NCI-H82 treated with DMSO at 0.1 percent for 48 hours (cell line): ENCODE measurements around the gene PLCG2.
A peak's percentile ranks its signal among the peaks of the same experiment; 100 is the strongest.
"Not testable (repeated sequence)": the region's sequence is repeated elsewhere in the genome, so short reads cannot be mapped to it uniquely, and the experiment has no call there.

ENCODE experiments used
- DNase-seq: peaks from one replicate; lab custom pipeline; 2025; ENCODE audit not compliant: unreplicated experiment; lab: John Stamatoyannopoulos, UW

Gene PLCG2

DNA sequence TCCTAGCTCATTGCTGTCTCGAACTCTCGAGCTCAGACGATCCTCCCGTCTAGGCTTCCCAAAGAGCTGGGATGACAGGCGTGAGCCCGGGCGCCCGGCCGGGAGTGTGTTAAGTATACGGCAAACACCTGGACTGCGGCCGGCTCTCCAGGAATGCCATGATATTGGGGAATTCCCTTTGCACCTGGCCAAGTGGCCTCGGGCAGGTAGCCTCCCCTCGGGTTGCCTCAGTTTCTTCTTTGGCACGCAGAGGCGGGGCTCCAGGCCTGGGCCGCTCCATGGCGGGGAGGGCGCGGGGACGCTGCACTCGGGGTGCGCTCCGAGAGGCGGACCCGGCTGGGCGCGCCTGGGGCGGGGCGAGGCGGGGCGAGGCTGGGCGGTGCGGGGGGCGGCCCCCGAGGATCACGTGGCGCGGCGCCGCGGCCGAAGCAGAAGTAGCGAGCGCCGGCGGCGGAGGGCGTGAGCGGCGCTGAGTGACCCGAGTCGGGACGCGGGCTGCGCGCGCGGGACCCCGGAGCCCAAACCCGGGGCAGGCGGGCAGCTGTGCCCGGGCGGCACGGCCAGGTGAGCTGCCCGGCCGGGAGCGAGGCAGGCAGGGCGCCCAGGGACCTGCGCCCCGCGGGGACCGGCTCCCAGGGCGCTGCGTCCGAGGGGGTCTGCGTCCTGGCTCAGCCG, at the start of gene PLCG2:
TSS of gene PLCG2 (plus strand) at position 431 of the 675 bp plus-strand sequence. CDS start 6,699 bp downstream, outside the sequence.
- DNase-seq: no peak

DNA sequence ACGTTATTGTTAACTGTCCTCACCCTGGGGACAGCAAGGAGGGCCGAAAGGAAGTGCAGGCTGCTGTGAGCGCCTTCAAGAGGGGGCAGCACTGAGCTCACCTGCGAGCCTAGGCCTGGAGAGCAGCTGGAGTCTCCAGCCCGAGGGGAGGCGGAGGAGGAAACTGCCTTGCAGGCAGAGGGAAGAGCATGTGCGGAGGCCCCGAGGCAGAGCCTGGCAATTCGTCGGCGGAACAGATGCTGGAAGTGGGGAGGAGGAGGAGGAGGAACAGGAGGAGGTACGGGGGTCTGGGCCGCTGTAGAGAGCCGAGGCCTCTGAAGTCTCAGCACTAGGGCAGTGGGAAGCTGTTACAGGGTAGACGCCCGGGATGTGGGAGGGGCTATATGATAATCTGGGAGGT, 49.6 kb upstream of the PLCG2 start:
- DNase-seq: no peak

DNA sequence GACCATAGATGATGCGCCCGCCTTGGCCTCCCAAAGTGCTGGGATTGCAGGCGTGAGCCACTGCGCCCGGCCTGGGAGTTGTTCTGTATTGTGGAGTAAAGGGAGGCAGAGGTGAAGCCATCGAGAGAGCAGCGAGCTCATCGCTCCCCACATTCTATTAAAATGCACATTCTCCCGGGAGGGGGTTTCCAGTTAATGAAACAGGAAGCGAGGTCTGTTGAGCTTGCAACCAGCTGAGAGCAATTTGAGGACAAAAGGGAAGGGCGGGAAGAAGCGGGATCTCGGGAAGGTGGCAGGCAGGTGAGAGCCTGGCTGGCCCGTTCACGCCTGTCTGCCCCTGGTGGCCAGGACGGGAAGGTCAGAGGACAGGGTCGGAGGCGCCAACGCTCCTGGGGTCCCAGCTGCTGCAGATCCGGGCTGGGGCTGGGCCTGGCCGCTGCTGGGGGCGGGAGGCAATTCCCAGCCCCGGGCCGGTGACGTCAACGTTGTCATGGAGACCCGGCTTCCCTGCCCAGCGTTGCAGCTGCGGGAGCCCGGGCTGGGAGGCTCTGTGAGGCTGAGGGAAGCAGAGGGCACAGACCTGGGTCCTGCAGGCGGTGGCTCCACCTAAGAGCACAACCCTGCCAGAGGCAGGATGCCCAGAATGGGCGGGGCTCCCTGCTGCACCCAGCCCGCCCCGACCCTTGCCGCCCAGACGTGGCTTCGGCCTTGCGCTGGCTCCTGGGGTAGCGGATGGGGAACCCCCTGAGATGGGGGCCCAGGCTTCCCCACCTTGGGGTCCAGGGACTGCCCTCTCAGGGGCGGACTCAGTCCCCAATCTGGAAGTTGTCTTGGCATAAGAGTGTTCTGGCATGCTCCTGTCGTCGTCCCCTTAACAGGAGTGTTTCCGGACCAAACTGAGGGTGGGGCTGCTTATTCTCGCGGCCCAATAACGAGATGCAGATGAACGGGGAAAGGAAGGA, 48.7 kb upstream of the PLCG2 start:
- DNase-seq: peak; percentile 29

DNA sequence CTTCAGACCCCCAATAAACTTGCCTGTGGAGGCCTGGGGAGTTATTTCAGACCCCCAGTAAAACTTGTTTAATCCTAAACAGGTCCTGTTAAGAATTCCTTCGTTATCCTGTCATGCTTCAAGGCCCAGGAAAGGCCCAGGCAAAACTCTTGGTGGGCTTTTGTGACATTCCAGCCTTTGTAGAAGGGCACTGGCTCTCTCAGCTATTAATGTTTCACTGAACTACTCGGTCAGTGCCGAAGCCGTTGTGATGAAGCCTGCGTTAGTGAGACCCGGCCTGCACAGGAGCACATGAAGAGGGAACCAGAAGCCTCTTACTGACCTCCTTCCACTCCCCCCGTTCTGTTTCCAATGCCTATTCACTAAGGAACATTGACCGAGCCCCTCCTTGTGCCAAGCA, 47.4 kb upstream of the PLCG2 start:
- no peak for DNase-seq

DNA sequence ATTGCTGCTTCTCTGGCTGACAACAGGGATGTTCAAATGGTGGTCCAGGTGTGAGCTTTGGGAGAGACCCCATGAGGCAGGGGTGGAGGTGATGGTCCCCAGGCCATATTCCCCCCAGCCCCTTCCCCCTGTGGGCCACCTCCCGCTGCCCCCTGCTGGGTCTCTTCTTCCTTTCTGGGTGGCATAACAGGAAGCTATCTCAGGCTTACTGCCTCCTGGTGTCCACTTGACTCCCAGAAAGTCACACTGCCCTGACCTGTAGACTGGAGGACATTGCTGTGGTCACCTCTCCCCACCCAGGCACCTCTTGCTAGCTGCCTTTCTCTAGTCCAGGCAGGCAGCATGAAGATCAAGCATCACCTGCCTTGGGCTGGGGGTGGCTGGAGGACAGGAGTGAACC, 46.4 kb upstream of the PLCG2 start:
- DNase-seq: no peak

DNA sequence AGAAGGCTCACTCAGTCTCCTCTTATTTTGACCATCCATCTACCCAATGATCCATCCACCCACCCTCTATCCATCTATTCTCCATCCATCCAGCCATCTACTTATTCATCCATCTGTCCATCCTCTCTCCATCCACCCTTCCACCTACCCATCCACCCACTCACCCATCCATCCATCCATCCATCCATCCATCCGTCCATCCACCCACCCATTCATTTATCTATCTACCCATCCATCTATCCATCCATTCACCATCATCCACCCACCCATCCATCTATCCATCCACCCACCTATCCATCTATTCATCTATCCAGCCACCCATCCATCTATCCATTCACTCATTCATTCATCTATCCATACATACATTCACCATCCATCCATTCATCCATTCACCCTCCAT, 45.8 kb upstream of the PLCG2 start:
- no peak for DNase-seq

DNA sequence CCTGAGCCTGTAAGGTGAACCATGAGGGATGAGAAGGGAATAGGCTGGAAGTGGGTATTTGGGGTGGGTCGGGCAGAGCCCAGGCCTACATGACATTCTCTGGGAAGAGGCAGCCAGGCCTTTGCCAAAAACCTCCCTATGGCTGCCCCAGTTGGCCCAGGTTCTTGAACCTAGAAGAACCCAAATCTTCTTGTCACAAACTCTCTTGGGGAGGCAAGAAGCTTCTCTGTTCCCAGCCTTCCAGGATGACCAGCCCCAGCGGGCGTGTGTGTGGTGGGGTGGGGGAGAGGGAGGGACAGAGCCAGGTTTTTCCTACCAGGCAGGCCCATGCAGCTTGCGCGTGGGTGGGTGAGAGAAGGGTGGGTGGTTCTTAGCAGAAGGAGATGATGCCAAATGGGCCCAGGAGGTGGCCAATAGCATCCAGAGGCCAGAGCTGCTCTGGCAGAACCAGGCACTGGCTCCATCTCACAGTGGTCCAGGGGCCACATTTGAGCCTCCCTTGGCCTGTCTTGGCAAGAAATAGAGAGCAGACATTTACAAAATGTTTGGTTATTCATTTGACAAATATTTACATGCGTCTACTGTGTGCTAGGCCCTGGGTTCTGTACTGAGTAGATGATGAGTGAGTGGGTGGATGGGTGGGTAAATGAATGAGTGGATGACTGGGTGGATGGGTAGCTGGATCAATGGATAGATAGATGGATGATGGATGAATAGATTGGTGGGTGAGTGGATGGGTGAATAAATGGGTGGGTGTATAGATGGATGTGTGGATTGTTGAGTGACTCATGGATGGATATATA, 44.3 kb upstream of the PLCG2 start:
- DNase-seq: no peak

DNA sequence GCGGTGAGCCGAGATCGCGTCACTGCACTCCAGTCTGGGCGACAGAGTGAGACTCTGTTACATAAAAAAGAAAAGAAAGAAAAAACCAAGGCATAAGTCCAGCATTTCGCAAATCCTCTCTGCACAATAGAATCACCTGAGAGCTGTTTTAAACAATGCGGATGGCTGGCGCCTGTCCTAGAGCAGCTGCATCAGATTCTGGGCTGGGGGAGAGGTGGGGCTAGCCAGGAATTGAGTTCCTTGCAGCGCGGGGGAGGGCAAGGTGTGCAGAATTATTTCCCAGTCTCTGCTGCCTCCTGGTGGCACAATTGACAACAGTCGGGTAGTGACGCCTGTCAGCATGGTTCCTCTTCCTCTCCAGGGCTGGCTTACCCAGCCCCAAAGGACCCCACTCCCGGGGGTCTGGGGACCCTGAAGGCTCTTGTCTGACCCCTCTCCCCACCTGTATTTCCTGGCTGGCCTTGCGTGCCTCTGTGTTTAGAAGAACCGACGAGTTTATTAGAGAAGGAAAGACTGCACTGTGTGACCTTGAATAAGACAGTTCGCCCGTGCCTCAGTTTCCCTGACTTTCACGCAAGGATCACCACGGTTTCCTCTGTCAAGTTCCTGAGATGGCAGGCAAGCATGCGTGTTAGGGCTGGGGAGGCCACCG, 41.1 kb upstream of the PLCG2 start:
- no peak for DNase-seq

DNA sequence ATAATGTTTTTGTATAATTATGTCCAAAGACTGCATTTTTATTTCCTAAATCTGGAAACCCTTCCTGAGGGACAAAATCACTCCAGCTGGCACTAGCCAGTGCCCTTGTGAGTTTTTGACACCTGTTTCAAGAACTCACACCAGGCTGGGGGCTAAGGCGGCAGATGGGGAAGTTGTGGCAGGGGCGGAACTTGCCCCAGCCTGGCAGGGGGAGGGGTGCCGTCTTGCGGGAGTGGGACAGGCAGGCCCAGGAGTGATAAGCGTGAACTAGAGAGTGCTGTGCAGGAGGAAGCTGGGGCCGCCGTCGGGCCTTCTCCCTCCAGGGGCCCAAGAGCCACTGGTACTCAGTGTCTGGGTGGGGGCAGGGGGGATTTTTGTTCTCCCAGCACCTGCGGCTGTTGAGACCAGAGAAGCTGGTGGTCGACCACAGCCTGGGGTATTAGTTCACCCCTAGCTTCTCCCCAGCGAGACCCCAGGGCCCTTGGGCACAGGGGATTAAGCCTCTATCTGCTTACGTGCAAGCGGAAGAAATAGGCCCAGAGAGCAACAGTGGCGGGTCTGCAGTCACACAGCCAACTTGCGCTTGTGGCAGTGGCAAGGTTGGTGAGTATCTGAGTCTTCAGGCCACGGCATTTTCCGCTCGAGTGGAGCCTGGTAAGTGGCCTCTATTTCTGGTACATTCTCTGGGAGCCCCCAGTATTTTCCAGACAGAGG, 40.2 kb upstream of the PLCG2 start:
- no peak for DNase-seq

DNA sequence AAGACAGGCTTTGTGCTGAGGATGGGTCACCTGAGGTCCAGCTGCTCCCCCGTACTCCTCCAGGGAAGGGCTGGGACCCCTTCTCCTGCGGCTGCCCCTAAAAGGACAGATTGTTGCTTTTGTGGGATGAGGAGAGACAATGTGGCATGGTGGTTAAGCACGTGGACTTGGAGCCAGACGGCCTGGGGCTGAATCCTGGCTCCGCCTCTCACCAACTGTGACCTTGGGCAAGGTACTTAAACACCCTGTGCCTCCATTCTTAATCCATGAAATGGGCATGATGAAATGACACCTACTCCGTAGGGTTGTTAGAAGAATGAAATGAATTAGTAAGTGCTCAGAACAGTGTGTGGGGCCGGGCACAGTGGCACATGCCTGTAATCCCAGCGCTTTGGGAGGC, 39.6 kb upstream of the PLCG2 start:
- DNase-seq: no peak

DNA sequence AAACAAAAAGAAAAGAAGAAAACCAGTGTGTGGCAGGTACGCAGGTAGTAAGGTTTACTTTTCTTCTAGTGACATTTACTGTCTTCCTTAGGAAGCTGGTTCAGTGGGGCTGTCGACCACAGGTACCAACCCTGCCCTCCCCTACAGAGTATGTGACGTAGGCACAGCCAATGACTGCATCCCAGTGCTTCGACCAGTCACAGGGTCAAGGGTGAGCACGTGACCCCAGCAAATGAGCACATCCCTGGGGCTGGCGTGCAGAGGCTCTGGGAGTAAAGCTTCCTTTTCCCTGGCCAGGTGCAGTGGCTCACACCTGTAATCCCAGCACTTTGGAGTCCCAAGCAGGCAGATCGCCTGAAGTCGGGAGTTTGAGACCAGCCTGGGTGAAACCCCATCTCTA, 38.9 kb upstream of the PLCG2 start:
- DNase-seq: no peak

DNA sequence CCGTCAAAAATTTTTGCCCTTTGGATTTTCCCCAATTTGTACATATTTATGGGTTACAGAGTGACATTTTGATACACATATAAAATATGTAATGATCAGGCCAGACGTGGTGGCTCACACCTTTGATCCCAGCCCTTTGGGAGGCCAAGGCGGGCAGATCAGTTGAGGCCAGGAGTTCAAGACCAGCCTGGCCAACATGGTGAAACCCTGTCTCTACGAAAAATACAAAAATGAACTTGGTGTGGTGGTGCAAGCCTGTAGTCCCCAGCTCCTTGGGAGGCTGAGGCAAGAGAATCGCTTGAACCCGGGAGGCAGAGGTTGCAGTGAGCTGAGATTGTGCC, 37.7 kb upstream of the PLCG2 start:
- DNase-seq: not testable (repeated sequence)

DNA sequence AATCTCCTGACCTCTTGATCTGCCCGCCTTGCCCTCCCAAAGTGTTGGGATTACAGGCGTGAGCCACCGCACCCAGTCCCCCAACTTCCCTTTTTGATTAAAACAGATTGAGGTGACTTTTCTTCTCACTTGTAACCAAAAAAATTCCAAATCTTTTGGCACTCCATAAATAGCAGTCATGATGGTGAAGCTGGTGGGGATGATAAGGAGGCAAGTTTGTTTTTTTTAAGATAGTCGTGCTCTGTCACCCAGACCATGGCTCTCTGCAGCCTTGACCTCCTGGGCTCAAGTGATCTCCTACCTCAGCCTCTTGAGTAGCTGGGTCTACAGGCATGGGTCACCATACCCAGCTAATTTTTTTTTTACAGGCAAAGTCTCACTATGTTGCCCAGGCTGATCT, 34.7 kb upstream of the PLCG2 start:
- DNase-seq: no peak

DNA sequence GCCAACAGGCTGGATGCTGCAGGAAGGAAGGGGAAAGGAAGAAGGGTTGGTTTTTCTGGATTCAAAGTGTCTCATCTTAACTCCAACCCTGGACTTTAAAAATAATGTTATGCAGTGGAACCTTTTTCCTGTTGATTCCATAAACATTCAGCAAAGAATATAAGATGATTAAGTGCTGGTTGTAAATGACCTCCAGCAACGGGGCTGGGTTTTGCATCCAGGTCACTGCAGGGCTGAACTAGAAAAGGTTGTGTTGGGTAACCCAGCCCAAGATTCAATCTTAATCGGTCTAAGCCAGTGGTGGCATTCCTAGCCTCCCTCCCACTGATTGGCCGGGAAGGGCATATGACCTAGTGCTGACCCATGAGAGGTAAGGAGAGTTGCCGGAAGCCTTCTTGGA, 34.2 kb upstream of the PLCG2 start:
- no peak for DNase-seq

DNA sequence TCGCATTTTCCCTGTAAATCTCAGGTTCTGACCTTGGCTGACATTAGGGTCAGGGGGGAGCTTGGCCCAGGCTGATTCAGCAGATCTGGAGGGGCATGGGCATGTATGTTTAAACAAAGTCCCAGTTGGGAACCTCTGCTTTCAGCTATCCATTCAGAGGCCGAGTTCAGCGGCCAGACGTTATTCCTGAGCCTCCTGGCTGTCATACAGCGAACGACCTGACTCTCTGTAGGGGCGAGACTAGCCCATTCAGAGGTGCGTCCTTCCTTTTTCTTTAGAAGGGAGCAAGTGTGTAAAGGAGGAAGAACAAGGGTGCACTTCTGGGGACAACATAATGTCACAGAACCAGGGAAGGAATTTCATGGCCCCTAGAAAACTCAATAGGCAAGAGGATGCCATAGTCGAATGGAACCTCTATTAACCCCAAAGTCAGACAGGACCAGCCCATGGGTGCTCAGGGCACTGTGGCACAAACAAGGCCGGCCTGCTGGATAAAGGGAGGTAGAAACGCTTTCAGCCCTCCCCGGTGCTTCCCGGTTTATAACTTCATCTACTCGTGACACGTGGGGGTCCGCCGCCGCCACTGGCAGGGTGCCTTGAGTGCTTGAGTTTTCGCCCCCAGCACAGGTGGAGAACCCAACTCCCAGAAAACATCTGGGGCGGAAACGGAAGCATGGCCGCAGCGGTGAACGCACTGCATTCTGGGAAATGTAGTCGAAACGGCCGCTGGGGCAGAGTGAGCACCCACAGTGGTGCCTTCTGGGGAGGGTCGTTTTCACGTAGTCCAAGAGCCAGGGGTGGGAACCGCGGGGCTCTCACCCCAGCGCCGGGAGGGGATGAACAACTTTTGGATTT, 33.2 kb upstream of the PLCG2 start:
- no peak for DNase-seq

DNA sequence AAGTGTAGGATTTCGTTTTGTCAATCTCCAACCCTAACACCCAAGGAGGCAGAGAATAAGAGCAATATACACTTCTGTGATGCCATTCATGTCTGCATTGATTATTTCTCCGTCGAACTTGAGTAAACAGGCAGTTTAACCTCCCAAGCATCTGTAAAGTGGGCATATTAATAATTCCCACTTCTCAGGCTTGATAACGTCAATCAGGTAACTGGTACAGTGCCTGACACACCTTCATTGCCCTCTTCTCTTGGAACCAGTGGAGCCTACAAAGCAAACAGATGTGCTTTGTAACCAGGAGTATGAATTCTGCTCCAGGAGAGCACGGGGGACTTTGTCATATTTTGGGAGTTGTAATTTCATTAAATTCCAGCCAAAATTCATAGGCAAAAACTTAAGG, 32.5 kb upstream of the PLCG2 start:
- DNase-seq: no peak

DNA sequence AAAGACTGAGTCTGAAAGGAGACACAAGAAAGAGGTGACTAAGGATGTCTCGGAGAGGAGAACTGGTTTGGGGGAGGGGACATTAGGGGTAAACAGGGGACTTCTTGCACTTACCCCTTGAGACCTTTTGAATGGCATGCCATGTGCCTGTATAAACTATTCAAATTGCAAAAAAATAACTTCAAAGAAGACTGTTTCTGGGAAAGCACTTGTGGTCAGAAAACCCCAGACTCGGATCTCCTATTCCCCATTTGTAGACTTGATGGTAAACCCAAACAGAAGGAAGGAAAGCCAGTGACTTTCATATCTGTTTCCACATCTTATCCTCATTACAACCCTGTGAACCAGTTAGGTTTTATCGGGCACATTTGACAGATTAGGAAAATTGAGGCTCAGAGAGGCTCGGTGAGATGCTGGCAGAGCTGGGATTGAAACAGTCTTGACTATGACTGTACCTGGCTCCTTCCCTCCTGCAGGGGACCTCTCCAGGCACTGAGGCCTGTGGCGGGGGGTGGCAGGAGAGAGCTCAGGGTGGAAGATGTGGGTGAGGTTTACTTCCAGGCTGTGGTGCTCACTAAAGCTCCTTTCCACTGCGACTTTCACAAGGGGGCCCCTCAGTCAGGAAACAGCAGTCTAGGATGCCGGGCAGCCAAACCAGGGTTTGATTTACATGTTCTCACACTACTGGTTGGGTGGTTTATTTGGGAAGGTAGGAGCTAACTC, 30.5 kb upstream of the PLCG2 start:
- DNase-seq: no peak

DNA sequence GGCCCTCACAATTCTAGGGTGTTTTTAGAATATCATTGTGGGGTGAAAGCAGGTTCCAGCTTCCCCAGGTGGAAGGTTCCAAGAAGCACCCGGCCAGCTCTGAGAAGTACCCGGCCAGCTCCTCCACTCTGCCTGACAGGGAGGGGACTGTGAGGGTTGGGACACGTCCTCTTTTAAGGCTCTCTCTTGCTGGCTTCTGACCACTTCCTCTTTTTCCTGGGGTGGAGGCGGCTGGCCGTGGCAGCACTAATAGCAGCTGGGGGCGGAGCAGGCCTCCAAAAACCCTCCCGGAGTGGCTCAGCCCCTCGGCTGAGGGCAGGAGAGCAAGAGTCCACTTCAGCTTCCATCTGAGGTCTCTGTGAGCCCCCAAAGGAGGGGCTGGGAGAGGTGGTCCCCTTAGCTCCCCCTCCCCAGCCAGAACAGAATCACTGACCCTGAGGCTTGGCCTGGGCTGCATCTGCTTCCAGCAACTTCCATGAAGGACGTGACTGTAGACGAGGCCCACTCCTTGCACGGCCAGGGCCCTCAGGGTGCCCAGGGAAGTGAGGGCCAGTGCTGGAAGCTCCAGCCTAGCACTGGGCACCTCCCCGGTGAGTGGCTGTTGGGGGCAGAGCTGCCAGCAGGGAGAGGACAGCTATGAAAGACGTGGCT, 26.7 kb upstream of the PLCG2 start:
- no peak for DNase-seq

DNA sequence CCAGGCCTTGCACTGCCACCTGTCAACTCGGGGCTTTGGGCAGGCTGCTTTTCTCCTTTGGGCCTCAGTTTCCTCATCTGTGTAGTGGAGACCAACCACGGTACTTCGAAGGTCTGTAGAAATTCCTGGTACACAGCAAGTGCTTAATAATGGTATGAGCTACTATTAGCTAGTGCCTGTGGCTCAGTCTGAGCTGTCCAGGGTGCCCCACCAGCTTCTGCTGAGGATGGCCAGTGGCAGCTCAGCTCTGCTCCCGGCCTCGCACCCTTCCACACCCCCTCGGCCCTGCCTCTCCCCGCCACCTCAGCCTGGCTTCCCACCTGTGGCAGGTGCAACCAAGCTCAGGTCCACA, 26.2 kb upstream of the PLCG2 start:
- DNase-seq: no peak
